ENCODE data around the gene JAK1.

The JAK1 gene

GRCh38 chr1:64845831-64846425 is 120.4 kb downstream of the JAK1 start:
- H3K36me3 Mint-ChIP-seq (ENCODE audit: low read depth) = peaks cover 62% of the 10 kb centered on the region
- no peak for TF ChIP-seq CTCF (IDR thresholded peaks at IDR 0.05; ENCODE audit: unreplicated experiment in 3 of 3)
- peaks cover 7% of the 10 kb centered on the region for H3K4me1 Mint-ChIP-seq
- no peak overlapping the region for H3K4me3 Mint-ChIP-seq
- H3K27ac Mint-ChIP-seq = no peak overlapping the region
- no peaks in the 10 kb centered on the region for H3K27me3 Mint-ChIP-seq (ENCODE audit: low read depth)
- no peaks in the 10 kb centered on the region for H3K9me3 Mint-ChIP-seq

- Mint-ChIP-seq H3K27me3 (ENCODE audit: low read depth) (no peaks in the 10 kb centered on the region), H3K36me3 (ENCODE audit: low read depth) (peaks cover 55% of the 10 kb centered on the region), H3K27ac (no peak overlapping the region), H3K9me3 (no peaks in the 10 kb centered on the region), H3K4me1 (peaks cover 17% of the 10 kb centered on the region), H3K4me3 (no peak overlapping the region)
- TF ChIP-seq CTCF (IDR thresholded peaks at IDR 0.05; ENCODE audit: unreplicated experiment in 3 of 3) = no peak
Observed at GRCh38 chr1:64844609-64845008, 121.7 kb downstream of the JAK1 start.

- H3K4me3 Mint-ChIP-seq = no peak overlapping the region
- H3K4me1 Mint-ChIP-seq = peaks cover 21% of the 10 kb centered on the region
- H3K36me3 Mint-ChIP-seq (ENCODE audit: low read depth) = peaks cover 55% of the 10 kb centered on the region
- no peak for TF ChIP-seq CTCF (IDR thresholded peaks at IDR 0.05; ENCODE audit: unreplicated experiment in 3 of 3)
- H3K27me3 Mint-ChIP-seq (ENCODE audit: low read depth) = no peaks in the 10 kb centered on the region
- no peak overlapping the region for H3K27ac Mint-ChIP-seq
- no peaks in the 10 kb centered on the region for H3K9me3 Mint-ChIP-seq
Observed at GRCh38 chr1:64844175-64844574, 122.2 kb downstream of the JAK1 start.

GRCh38 chr1:64843675-64844074 is 122.7 kb downstream of the JAK1 start:
- Mint-ChIP-seq H3K4me1 (peaks cover 23% of the 10 kb centered on the region), H3K27ac (no peak overlapping the region), H3K27me3 (ENCODE audit: low read depth) (no peaks in the 10 kb centered on the region), H3K36me3 (ENCODE audit: low read depth) (peaks cover 53% of the 10 kb centered on the region), H3K9me3 (no peaks in the 10 kb centered on the region), H3K4me3 (no peak overlapping the region)
- TF ChIP-seq CTCF (IDR thresholded peaks at IDR 0.05; ENCODE audit: unreplicated experiment in 3 of 3) = no peak

- Mint-ChIP-seq H3K4me1 (peaks cover 24% of the 10 kb centered on the region), H3K4me3 (no peak overlapping the region), H3K27ac (no peak overlapping the region), H3K9me3 (no peaks in the 10 kb centered on the region), H3K36me3 (ENCODE audit: low read depth) (peaks cover 66% of the 10 kb centered on the region), H3K27me3 (ENCODE audit: low read depth) (no peaks in the 10 kb centered on the region)
- TF ChIP-seq CTCF (IDR thresholded peaks at IDR 0.05; ENCODE audit: unreplicated experiment in 3 of 3) = no peak
Observed at GRCh38 chr1:64842224-64842623, 124.1 kb downstream of the JAK1 start.

GRCh38 chr1:64841330-64842065 is 124.9 kb downstream of the JAK1 start:
- H3K4me1 Mint-ChIP-seq = peaks cover 30% of the 10 kb centered on the region

More at GRCh38 chr1:64841330-64842065, 124.9 kb downstream of the JAK1 start:
- Mint-ChIP-seq H3K9me3 (no peaks in the 10 kb centered on the region), H3K36me3 (ENCODE audit: low read depth) (peaks cover 68% of the 10 kb centered on the region), H3K27me3 (ENCODE audit: low read depth) (no peaks in the 10 kb centered on the region), H3K4me3 (no peak overlapping the region), H3K27ac (no peak overlapping the region)
- TF ChIP-seq CTCF (IDR thresholded peaks at IDR 0.05; ENCODE audit: unreplicated experiment in 3 of 3) = no peak
